Eye (tissue), 1 donor: ENCODE data around the gene PPARD.
"Not testable (repeated sequence)": the region's sequence is repeated elsewhere in the genome, so short reads cannot be mapped to it uniquely, and the experiment has no call there.

Experiments
- DNase-seq: peaks from one replicate; pipeline ENCODE4 v3.0.0-alpha.2; 2015

PPARD gene

DNA sequence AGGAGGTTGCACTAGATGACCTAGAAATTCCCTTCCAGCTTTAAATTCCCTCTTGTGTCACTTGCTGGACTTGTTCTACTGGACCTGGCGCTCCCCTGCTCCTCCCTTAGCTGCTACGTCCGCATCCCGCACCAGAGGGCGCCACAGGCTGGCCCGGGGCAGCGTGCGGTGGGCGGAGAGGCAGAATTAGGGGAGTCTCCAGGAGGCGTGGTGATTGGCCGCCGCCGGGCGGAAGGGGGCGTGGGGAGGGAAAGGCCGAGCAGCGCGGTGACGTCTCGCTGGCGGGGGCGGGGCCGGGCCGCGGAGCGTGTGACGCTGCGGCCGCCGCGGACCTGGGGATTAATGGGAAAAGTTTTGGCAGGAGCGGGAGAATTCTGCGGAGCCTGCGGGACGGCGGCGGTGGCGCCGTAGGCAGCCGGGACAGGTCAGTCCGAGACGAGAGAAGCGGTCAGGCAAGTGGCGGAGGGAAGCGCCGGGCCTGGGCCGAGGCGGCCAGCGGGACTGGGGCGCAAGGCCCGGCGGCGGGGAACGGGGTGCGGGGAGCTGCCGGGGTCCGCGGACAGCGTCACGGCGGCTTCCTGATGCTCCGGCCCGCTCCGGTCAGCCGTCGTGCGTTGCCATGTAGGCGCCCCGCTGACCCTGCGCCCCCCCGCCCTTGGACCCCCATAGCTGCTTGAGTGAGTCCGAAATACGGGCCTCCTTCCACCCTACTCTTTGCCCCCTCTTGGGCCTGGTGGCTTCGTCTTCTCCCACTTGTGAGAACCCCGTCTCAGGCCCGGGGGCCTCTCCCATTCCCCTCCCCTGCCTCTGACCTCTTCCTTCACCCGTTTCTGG lies at the start of gene PPARD:
PPARD (plus strand) TSS at position 301 of the 834 bp plus-strand sequence. CDS start 68,530 bp downstream, outside the sequence.
- DNase-seq, result peak; percentile 98

- no peak for DNase-seq
Measured at GRCh38 chr6:35293681-35294080, 48.7 kb upstream of the PPARD start.

GRCh38 chr6:35294308-35294945 lies 47.9 kb upstream of the PPARD start:
- DNase-seq, result peak; percentile 54

DNA sequence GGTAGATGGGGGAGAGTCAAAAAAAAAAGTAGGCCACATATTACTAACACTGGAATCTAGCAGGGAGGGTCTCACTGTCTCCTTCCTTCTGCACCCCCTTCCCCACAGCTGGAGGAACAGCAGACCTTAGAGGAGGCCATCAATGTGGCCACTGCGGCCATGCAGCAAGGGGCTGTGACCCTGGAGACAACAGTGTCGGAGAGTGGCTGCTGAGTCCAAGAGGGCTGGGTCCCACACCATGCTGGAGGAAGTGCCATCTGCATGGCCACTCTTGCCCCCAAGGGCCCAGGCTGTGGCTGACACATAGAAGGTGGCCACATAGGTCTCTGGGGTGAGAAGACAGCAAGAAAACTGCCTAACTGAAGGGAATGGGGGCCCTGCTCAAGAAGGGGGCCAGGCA lies 47.3 kb upstream of the PPARD start:
- DNase-seq, result no peak

GRCh38 chr6:35295521-35296315 lies 46.6 kb upstream of the PPARD start:
- no peak for DNase-seq

DNA sequence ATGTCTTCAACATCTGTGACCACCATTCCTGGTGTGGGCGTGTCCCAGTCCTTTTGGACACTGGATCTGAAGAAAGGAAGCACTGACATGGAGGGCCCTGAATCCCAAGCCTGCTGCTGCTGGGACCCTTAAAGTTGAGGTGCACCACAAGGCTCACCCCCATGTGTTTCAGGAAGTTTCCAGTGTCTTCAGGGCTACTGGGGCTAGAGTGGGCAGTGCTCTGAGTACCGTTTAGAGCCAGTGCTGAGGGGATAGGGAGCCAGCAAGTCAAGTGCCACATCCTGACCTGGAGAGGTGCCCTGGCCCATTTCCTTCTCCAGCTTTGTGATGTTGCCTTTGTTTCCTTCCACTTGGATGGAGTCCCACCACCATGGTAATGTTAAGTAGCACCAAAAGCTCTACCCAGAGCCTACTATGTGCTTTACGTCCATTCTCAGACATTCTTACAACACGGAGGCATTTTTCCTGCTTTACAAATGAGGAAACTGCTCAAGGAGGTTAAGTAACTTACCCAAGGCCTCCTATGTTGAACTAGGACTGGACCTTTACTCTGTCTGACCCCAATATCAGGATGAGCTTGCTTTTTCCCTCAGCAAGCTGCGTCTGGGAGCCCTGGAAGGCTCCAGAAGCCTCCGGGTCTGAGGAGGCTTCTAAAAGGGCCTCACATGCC lies 45.3 kb upstream of the PPARD start:
- DNase-seq, result no peak

DNA sequence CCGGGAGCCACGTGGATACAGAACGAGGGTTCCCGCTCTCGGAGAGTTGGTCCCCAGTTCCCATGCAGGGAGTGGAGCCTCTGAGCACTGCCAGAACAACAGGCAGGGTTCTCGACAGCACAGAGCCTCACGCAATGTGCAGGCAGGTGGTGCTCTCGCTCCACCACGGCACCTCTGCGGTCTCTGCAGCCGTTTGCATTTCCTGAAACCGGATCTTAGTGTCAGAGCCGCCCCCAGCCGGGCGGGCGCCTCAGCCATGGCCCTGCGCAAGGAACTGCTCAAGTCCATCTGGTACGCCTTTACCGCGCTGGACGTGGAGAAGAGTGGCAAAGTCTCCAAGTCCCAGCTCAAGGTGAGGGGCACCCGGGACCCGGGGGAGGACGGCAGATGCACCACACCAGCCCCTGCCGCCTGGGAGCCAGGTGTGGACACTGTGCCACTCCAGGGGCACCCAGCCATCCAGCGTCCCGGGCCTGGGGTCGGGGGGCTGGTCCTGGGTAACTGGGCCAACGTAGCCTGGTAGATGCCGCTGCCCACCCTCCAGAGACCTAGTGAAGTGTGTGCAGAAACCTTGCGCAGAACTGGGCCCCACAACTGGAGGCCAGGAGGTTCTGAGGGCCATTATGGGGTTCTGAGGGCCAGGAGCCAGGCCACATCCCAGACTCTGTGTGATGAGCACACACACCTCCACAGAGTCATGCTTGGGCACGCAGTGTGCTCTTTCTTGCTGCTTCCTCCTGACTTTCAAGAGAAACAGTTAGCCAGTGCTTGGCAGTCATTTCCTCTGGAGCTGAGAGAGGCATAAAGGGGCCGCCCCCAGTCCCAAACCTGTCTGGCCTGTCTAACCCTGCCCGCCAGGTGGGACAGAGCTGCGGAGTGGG lies 44.5 kb upstream of the PPARD start, which contains the start of gene DEF6:
DEF6 (plus strand) TSS at position 218 of the 881 bp plus-strand sequence; CDS start at position 257, 39 bp downstream.
- peak; percentile 79 for DNase-seq

GRCh38 chr6:35298625-35299140 lies 43.7 kb upstream of the PPARD start:
- no peak for DNase-seq

GRCh38 chr6:35299674-35300073 lies 42.7 kb upstream of the PPARD start:
- DNase-seq, result no peak

- DNase-seq, result no peak
Measured at GRCh38 chr6:35300848-35301247, 41.5 kb upstream of the PPARD start.

- DNase-seq, result no peak
Measured at GRCh38 chr6:35302604-35303241, 39.6 kb upstream of the PPARD start.

- DNase-seq, result no peak
Measured at GRCh38 chr6:35304299-35304698, 38.1 kb upstream of the PPARD start.

GRCh38 chr6:35305117-35305516 lies 37.2 kb upstream of the PPARD start:
- DNase-seq, result no peak

- DNase-seq, result not testable (repeated sequence)
Measured at GRCh38 chr6:35307138-35307537, 35.2 kb upstream of the PPARD start.

DNA sequence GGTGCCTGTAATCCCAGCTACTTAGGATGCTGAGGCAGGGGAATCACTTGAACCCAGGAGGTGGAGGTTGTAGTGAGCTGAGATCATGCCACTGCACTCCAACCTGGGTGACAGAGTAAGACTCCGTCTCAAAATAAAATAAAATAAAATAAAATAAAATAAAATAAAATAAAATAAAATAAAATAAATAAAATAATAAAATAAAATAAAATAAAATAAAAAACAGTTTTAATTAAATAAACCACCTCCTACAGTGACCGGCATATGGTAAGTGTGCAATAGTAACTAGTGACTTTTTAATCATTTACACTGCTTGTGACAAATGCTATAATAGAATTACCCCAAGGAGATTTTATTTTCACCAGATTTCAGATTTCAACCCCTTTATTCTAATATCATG lies 33.8 kb upstream of the PPARD start:
- not testable (repeated sequence) for DNase-seq

- DNase-seq, result no peak
Measured at GRCh38 chr6:35309611-35310264, 32.6 kb upstream of the PPARD start.

DNA sequence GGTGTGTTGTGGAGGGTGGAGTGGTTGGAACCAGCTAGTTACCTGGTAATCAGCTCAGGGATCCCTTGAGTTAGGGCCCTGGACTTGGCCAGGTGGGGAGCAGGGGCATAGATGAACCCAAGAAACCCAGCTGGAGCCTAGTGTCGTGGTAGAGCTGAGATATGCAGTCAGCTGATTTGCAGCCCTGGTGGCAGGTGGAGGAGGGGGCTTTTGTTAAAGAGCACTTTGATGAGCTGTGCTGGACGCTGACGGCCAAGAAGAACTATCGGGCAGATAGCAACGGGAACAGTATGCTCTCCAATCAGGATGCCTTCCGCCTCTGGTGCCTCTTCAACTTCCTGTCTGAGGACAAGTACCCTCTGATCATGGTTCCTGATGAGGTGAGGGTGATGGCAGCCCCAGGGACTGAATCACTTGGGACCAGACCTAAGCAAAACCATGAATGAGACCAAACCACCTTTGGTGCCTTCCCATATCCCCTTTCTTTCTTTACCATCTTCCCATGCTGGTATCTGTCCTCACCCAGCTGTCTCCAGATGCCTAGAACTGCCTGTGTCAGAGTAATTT lies 32.0 kb upstream of the PPARD start:
- DNase-seq, result no peak

GRCh38 chr6:35311390-35312075 lies 30.8 kb upstream of the PPARD start:
- no peak for DNase-seq

DNA sequence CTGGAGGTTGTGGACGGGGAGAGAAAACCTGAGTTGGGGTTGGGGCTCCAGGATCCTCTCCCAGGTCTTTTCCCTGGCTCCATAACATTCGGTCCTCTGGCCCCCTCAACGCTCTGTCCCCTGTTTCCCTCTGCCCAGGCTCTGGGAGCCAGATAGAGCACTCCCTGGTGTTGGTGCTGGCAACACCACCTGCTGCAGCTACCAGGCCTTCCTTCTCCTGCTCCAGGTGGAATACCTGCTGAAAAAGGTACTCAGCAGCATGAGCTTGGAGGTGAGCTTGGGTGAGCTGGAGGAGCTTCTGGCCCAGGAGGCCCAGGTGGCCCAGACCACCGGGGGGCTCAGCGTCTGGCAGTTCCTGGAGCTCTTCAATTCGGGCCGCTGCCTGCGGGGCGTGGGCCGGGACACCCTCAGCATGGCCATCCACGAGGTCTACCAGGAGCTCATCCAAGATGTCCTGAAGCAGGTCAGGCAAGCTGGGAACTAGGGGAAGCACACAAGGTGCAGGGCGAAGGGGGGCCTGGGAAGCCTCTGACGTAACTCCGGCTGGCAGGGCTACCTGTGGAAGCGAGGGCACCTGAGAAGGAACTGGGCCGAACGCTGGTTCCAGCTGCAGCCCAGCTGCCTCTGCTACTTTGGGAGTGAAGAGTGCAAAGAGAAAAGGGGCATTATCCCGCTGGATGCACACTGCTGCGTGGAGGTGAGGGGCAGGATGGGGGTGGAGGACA lies 30.1 kb upstream of the PPARD start:
- DNase-seq, result no peak
